G401 (cell line): ENCODE measurements around the gene RASA3. TPM values are rescaled to one million over a fixed set of nuclear protein-coding genes. Genes with fewer than 3 reads are reported as not detected.
"Not testable (repeated sequence)": the region's sequence is repeated elsewhere in the genome, so short reads cannot be mapped to it uniquely, and the experiment has no call there.

Source experiments
- DNase-seq: peaks from one replicate; pipeline ENCODE4 v3.0.0-alpha.2; 2015; ENCODE audit warnings: low spot score
- in situ Hi-C: cut with HindIII; loops from 2 replicates; pipeline ENCODE4 v1.10.0; 2016; ENCODE audit warnings: low sequenced_read_pairs, mixed read lengths
- total RNA-seq: library from RNA; depleted of rRNA; stranded (reverse); fragments of >200 nt; shearing (Covaris generic); gene quantifications from 2 replicates; pipeline ENCODE4 v1.2.3, GENCODE V29; 2014

The RASA3 gene
- total RNA-seq, 1 experiment from 2014 or later, result 13.7 TPM

GRCh38 chr13:114106991-114107685, 25.3 kb downstream of the RASA3 start:
- no peak for DNase-seq
- in situ Hi-C loops, result no loop called here

GRCh38 chr13:114106526-114106925, 25.9 kb downstream of the RASA3 start:
- no peak for DNase-seq
- in situ Hi-C loops, result no loop called here

DNA sequence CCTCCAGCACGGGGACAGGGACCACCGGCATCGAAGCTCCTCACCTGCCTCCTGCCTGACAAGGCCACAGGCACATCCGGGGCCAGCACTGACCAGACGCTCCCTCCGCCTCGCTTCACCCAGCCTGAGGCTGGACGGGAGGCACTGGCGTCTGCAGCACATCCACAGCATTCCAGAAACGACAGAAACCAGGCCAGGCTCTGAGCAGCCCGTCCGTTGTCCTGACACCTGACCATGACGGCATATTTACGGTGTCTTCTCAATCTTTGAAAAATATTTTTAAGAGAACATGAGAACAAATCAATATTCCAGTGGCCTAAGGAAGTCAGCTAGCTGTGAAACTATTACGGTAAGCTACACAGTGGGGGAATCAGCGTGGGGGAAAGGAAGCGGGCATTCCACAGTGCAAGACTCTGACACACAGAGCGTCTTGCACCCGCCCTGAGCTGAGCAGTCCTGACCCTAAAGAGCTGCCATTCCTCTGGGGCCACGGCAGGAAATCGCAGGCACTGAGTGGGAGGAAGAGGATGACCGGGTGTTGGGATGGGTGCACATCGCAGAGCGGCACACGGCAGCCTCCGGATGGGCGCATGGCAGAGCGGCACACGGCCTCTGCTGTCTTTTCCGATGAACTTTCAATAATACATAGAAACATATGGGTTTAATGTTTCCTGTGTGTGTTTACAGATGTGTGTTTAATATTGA, 26.8 kb downstream of the RASA3 start:
- DNase-seq, result no peak
- in situ Hi-C loops, result no loop called here

- in situ Hi-C loops, result no loop called here
Measured at GRCh38 chr13:114104655-114105520, 27.5 kb downstream of the RASA3 start.

DNA sequence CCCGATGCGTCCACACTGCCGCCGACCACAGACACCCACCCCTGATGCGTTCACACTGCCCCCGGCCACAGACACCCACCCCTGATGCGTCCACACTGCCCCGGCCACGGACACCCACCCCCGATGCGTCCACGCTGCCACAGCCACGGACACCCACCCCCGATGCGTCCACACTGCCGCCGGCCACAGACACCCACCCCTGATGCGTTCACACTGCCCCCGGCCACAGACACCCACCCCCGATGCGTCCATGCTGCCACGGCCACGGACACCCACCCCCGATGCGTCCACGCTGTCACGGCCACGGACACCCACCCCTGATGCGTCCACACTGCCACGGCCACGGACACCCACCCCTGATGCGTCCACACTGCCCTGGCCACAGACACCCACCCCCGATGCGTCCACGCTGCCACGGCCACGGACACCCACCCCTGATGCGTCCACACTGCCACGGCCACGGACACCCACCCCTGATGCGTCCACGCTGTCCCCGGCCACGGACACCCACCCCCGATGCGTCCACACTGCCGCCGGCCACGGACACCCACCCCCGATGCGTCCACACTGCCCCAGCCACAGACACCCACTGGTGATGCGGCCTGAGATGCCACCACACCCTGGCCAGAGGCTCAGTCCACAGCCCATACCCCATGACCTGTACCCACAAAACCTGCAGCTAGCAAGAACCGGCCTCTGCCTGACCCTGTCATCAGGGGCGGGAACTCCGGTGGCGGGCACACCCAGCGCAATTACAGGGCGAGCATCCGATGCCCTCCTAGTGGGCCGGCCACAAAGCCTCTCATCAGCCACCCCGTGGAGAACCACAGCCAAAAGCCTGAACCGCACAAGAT, 28.4 kb downstream of the RASA3 start:
- in situ Hi-C loops, result no loop called here
- no peak for DNase-seq

More at GRCh38 chr13:114104655-114105520, 27.5 kb downstream of the RASA3 start:
- no peak for DNase-seq

GRCh38 chr13:114103289-114103621, 29.2 kb downstream of the RASA3 start:
- DNase-seq, in situ Hi-C loops: not testable (repeated sequence)

DNA sequence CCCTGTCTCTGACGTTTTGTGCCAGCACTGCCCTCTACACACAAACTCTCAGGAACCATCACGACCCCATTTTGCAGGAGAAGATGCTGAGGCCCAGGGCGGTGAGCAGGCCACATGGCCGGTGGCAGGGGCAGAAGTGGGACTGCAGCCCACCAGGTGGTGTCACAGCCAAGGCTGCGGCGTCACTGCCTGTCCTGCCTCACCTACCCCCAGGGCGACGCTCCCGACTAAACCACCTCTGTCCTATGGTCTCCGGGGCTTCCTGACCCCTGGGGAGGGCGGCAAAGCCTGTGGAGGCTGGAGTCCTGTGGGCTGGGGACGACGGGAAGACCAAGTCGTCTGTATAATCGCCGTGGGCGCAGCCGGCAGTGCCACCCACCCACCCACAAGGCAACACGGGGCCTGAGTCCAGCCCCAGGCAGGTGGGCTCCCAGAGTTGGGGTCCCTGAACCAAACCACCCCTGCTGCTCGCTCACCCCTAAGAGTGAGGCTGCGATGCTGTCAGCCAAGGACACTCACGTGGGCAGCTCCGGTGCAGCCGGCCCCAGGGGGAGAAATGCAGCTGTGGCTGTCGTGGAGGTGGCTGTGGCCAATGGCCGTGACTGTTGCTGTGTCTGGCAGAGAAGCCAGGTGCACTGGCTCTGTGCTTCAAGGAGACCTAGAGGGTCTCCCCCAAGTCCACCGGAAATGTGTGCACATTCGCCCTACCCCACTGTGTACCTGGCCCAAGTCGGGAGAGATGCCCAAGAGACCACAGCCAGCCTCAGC, 29.7 kb downstream of the RASA3 start:
- DNase-seq, result no peak

GRCh38 chr13:114102131-114102520, 30.3 kb downstream of the RASA3 start:
- DNase-seq, result no peak
- in situ Hi-C loops, result no loop called here

More for the DNA sequence above, 29.7 kb downstream of the RASA3 start:
- in situ Hi-C loops, result no loop called here

- DNase-seq, result no peak
- in situ Hi-C loops, result no loop called here
Measured at GRCh38 chr13:114101358-114102130, 30.9 kb downstream of the RASA3 start.

GRCh38 chr13:114100446-114101357, 31.7 kb downstream of the RASA3 start:
- no peak for DNase-seq
- in situ Hi-C loops, result no loop called here

GRCh38 chr13:114099918-114100445, 32.4 kb downstream of the RASA3 start:
- in situ Hi-C loops, result no loop called here

GRCh38 chr13:114099191-114099590, 33.2 kb downstream of the RASA3 start:
- no peak for DNase-seq

More at GRCh38 chr13:114099918-114100445, 32.4 kb downstream of the RASA3 start:
- DNase-seq, result peak; percentile 37

DNA sequence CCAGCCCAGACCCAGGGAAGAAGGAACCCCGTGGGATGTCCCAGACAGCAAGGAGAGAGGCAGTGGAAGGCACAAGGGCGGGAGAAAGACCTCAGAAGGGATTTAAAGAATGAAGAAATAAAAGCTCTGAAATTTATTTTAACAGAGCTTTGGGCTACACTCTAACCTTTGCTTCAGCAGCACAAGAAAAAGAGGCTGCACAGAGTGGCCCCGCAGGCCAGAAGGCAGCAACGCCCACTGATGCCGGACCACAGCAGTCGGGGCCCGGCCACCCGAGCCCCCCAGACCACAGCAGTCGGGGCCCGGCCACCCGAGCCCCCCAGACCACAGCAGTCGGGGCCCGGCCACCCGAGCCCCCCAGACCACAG, 33.8 kb downstream of the RASA3 start:
- DNase-seq, in situ Hi-C loops: not testable (repeated sequence)

More at GRCh38 chr13:114099191-114099590, 33.2 kb downstream of the RASA3 start:
- in situ Hi-C loops, result no loop called here

- no peak for DNase-seq
- in situ Hi-C loops, result no loop called here
Measured at GRCh38 chr13:114097893-114098688, 34.3 kb downstream of the RASA3 start.

DNA sequence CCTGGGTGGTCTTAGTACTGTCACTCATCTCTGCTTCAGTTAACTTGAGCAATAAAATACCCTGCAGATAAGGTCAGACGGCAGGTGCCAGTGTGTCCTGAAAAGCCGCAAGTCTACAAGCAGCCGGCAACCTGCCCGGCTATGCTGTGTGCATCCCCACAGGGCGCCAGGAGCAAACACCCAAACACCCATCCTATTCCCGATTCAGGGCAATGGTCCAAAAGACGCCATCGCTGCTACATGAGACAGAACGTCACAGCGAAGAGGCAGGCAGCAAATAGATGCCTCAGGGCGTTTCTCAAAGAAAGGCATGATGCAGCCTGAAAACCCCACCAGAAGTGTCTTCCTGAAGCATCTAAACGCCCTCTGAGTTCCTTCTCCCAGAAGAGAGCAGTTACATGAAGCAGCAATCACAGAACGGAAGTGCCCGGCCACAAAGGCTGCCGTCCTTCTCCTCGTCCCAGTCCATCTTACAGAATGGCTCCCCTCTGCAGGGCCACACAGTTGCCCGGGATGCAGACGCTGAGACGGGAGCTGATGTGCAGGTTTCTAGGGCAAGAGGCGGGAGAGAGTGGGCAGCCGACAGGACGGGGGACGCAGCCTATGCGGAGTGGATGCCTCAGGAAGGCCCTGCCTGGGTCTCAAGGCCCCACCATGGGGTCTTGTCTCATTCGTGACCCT, 35.1 kb downstream of the RASA3 start:
- DNase-seq, result no peak
- in situ Hi-C loops, result no loop called here
